GM23338 (cell line): ENCODE measurements around the gene TP53BP1.

Experiments used
- JUNB ChIP-seq: IDR thresholded peaks from one replicate; pipeline ENCODE4 v1.6.1; 2016; ENCODE audit warnings: antibody characterized with exemption; ENCODE audit not compliant: unreplicated experiment
- POLR2AphosphoS5 ChIP-seq: IDR thresholded peaks from 2 replicates; pipeline ENCODE4 v1.6.1; 2016; ENCODE audit warnings: antibody characterized with exemption, low read depth
- TF ChIP-seq, protein P1 (sequence below), 2 experiments: fragments of 200-600 bp in 1 of 2; sonication (generic) in 1 of 2; conservative IDR thresholded peaks; 2 replicates each; pipeline versions ENCODE4 v1.5.1 to v1.6.1; 2016 to 2017; ENCODE audit warnings: antibody characterized with exemption in 2 of 2, low read depth in 2 of 2, mild to moderate bottlenecking in 2 of 2, moderate library complexity in 1 of 2

DNA sequence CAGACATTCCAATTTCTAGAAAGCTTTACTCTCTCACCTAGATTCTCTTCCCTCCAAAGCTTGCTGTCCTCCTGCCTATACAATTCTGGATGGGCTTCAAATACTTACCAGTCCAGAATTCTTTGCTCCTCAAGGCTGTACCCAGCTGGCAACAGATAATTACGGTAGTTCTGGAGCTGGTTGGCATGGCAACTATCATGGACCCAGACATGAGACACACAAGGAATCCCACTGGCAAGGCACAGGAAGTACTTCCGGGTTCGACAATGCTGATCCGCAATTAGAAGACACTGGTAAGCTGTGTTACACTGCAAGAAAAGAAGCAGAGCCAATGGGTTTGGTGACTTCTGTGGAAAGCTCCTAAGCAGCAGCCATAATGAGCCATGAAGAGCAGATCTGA lies 84.2 kb downstream of the TP53BP1 start:
- TF ChIP-seq JUNB (no peak), POLR2AphosphoS5 (no peak)
- TF ChIP-seq, protein P1, sequence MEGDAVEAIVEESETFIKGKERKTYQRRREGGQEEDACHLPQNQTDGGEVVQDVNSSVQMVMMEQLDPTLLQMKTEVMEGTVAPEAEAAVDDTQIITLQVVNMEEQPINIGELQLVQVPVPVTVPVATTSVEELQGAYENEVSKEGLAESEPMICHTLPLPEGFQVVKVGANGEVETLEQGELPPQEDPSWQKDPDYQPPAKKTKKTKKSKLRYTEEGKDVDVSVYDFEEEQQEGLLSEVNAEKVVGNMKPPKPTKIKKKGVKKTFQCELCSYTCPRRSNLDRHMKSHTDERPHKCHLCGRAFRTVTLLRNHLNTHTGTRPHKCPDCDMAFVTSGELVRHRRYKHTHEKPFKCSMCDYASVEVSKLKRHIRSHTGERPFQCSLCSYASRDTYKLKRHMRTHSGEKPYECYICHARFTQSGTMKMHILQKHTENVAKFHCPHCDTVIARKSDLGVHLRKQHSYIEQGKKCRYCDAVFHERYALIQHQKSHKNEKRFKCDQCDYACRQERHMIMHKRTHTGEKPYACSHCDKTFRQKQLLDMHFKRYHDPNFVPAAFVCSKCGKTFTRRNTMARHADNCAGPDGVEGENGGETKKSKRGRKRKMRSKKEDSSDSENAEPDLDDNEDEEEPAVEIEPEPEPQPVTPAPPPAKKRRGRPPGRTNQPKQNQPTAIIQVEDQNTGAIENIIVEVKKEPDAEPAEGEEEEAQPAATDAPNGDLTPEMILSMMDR (conservative IDR thresholded peaks at IDR 0.05; ENCODE audit: low read depth in 2 of 2) = no peak
